HepG2 (cell line): Measurements from ENCODE around the gene C1orf141. TPM values are rescaled to one million over a fixed set of nuclear protein-coding genes. Genes with fewer than 3 reads are reported as not detected.

ENCODE experiments used
- ATAC-seq: fragments of 200-7000 bp; cut with Tn5 transposase; 3 replicates; pipeline ENCODE4 v1.9.1; 2020; ENCODE audit warnings: mild to moderate bottlenecking, moderate library complexity
- BruUV-seq: library from RNA; stranded (reverse); fragments of 400-500 nt; replicated peaks from 2 replicates; lab custom pipeline; 2021; lab: Mats Ljungman, UMichigan
- CTCF ChIA-PET: fragments of 300-600 bp; formaldehyde crosslinking; extraction: SDS; loops from one replicate; lab custom pipeline; 2021; ENCODE audit warnings: low total read pairs, inconsistent platforms, low intra/inter-chr PET ratio; lab: Yijun Ruan, JAX
- POLR2A ChIA-PET: fragments of 350-600 bp; sonication (Branson Sonifier 250); formaldehyde crosslinking; loops from one replicate; lab custom pipeline; 2020; ENCODE audit warnings: antibody characterized with exemption, inconsistent platforms; lab: Yijun Ruan, JAX
- DNase-seq: peaks from one replicate; pipeline ENCODE4 v3.0.0-alpha.2; 2015; ENCODE audit warnings: low spot score
- FAIRE-seq: peaks from 3 replicates; lab custom pipeline; 2011; peaks lifted over from hg19 to GRCh38; lab: Jason Lieb, UNC
- H2AFZ ChIP-seq: one replicate; pipeline ENCODE4 v1.6.1; 2011; ENCODE audit warnings: low read length, inconsistent platforms
- H3K27ac ChIP-seq: fragments of 300-600 bp; 3 replicates; pipeline ENCODE4 v1.8.0; 2011; ENCODE audit warnings: mixed run types, mild to moderate bottlenecking, mixed read lengths, low read length, inconsistent platforms; ENCODE audit not compliant: insufficient read depth; ENCODE audit errors: extremely low read length
- H3K27me3 ChIP-seq, 2 experiments: fragments of 200-600 bp in 1 of 2; 2 replicates in 1 of 2; 3 replicates in 1 of 2; pipeline versions ENCODE4 v1.6.0 to v1.8.0; 2011; ENCODE audit warnings: low read length in 2 of 2, mild to moderate bottlenecking in 2 of 2, moderate library complexity in 2 of 2, inconsistent platforms in 1 of 2; ENCODE audit not compliant: insufficient read depth in 2 of 2, control insufficient read depth in 1 of 2
- H3K36me3 ChIP-seq, 2 experiments: fragments of 200-600 bp in 1 of 2; replicated peaks in 1 of 2; 2 replicates in 1 of 2; 3 replicates in 1 of 2; pipeline versions ENCODE4 v1.5.1 to v1.8.0; 2011; ENCODE audit warnings: low read length in 2 of 2, inconsistent platforms in 1 of 2; ENCODE audit not compliant: insufficient read depth in 2 of 2, control insufficient read depth in 1 of 2
- H3K4me1 ChIP-seq: 2 replicates; pipeline ENCODE4 v1.5.1; 2012; ENCODE audit warnings: low read length, inconsistent platforms; ENCODE audit not compliant: insufficient read depth
- H3K4me2 ChIP-seq: 2 replicates; pipeline ENCODE4 v1.6.0; 2011; ENCODE audit warnings: low read depth, low read length, inconsistent platforms
- H3K4me3 ChIP-seq, 3 experiments: fragments of 200-600 bp in 1 of 3; sonication (generic), shearing (Covaris generic) in 1 of 3; replicated peaks in 1 of 3; 2 replicates each; pipeline ENCODE4 v1.5.1; 2011 to 2016; ENCODE audit warnings: low read length in 3 of 3, inconsistent platforms in 2 of 3, low read depth in 2 of 3, mild to moderate bottlenecking in 2 of 3, control low read depth in 1 of 3, mixed read lengths in 1 of 3; ENCODE audit not compliant: insufficient read depth in 1 of 3
- H3K79me2 ChIP-seq: one replicate; pipeline ENCODE4 v1.6.1; 2011; ENCODE audit warnings: low read length, inconsistent platforms; ENCODE audit not compliant: insufficient read depth
- H3K9ac ChIP-seq: 2 replicates; pipeline ENCODE4 v1.6.0; 2011; ENCODE audit warnings: mild to moderate bottlenecking, low read depth, low read length, inconsistent platforms; ENCODE audit not compliant: insufficient read depth
- H3K9me3 ChIP-seq: 2 replicates; pipeline ENCODE4 v1.5.1; 2012; ENCODE audit warnings: mild to moderate bottlenecking, low read length
- H4K20me1 ChIP-seq: 2 replicates; pipeline ENCODE4 v1.6.0; 2011; ENCODE audit warnings: inconsistent platforms, mild to moderate bottlenecking, low read length, moderate library complexity; ENCODE audit not compliant: insufficient read depth
- BCL6 ChIP-seq: IDR thresholded peaks from 2 replicates; pipeline ENCODE4 v1.6.1; 2016; ENCODE audit warnings: missing genetic modification reagents, missing compliant biosample characterization
- BCLAF1 ChIP-seq: fragments of 450-650 bp; IDR thresholded peaks from 2 replicates; pipeline ENCODE4 v1.6.1; 2017; ENCODE audit warnings: mild to moderate bottlenecking
- ELK4 ChIP-seq: sonication (generic); formaldehyde crosslinking; IDR thresholded peaks from 2 replicates; pipeline ENCODE4 v1.9.0; 2021; ENCODE audit warnings: missing genetic modification reagents, borderline replicate concordance
- FOXJ3 ChIP-seq: sonication (generic); formaldehyde crosslinking; IDR thresholded peaks from 2 replicates; pipeline ENCODE4 v1.4.0; 2020; ENCODE audit warnings: missing genetic modification reagents, mild to moderate bottlenecking, borderline replicate concordance
- GPBP1L1 ChIP-seq: sonication (generic); formaldehyde crosslinking; IDR thresholded peaks from 2 replicates; pipeline ENCODE4 v1.5.0; 2020; ENCODE audit warnings: mild to moderate bottlenecking, missing genetic modification reagents
- HES4 ChIP-seq: sonication (generic); formaldehyde crosslinking; IDR thresholded peaks from 2 replicates; pipeline ENCODE4 v1.9.0; 2021; ENCODE audit warnings: mild to moderate bottlenecking, missing genetic modification reagents, borderline replicate concordance
- REL ChIP-seq: sonication (generic); formaldehyde crosslinking; conservative IDR thresholded peaks from 2 replicates; pipeline ENCODE4 v1.8.0; 2022; ENCODE audit warnings: mild to moderate bottlenecking, missing genetic modification reagents, moderate library complexity
- RFXANK ChIP-seq: IDR thresholded peaks from 2 replicates; pipeline ENCODE4 v1.6.1; 2016
- TRIM24 ChIP-seq: sonication (generic); formaldehyde crosslinking; IDR thresholded peaks from 2 replicates; pipeline ENCODE4 v1.8.0; 2022; ENCODE audit warnings: mild to moderate bottlenecking, missing genetic modification reagents
- ZBTB14 ChIP-seq: sonication (generic); formaldehyde crosslinking; IDR thresholded peaks from 2 replicates; pipeline ENCODE4 v1.4.0; 2020; ENCODE audit warnings: missing genetic modification reagents
- ZFP62 ChIP-seq: sonication (generic); formaldehyde crosslinking; IDR thresholded peaks from 2 replicates; pipeline ENCODE4 v1.4.0; 2020; ENCODE audit warnings: missing genetic modification reagents
- ZNF414 ChIP-seq: sonication (generic); formaldehyde crosslinking; IDR thresholded peaks from 2 replicates; pipeline ENCODE4 v1.5.0; 2020; ENCODE audit warnings: missing genetic modification reagents
- ZNF580 ChIP-seq: IDR thresholded peaks from 2 replicates; pipeline ENCODE4 v1.6.1; 2016; ENCODE audit warnings: low read depth, borderline replicate concordance
- ZNF672 ChIP-seq: sonication (generic); formaldehyde crosslinking; IDR thresholded peaks from 2 replicates; pipeline ENCODE4 v1.8.1; 2022; ENCODE audit warnings: missing genetic modification reagents
- ZNF704 ChIP-seq: sonication (generic); formaldehyde crosslinking; IDR thresholded peaks from 2 replicates; pipeline ENCODE4 v1.8.1; 2023; ENCODE audit warnings: mild to moderate bottlenecking, inconsistent platforms, moderate library complexity, missing genetic modification reagents, borderline replicate concordance
- WGBS: methylation state at CpG from one replicate; pipeline ENCODE4 v1.1.6; 2017; ENCODE audit warnings: low lambda C conversion rate; 5-methylcytosine and 5-hydroxymethylcytosine counted together
- in situ Hi-C: cut with HindIII; loops from 2 replicates; pipeline ENCODE4 v1.10.0; 2017; ENCODE audit warnings: low pct_unique_long_range_greater_than_20kb; ENCODE audit not compliant: extremely low pct_ligation_motif_present
- intact Hi-C: fragments of 100-400 bp; cut with micrococcal nuclease; formaldehyde crosslinking; loops from one replicate; pipeline ENCODE4 v1.10.0; 2022; ENCODE audit not compliant: unreplicated experiment
- polyA plus RNA-seq, 8 experiments: library from polyadenylated mRNA; depleted of rRNA in 3 of 8; stranded (reverse) in 7 of 8; unstranded in 1 of 8; fragments of >200 nt; fragmentation: Illumina TruSeq in 4 of 8; extraction: Trizol in 4 of 8; gene quantifications; 2 replicates each; pipeline versions ENCODE4 v1.2.1 to v1.2.3, GENCODE V29; 2011 to 2016; ENCODE audit warnings: low read depth in 4 of 8, missing spikeins in 1 of 8, mixed read lengths in 1 of 8; ENCODE audit not compliant: insufficient read depth in 1 of 8
- total RNA-seq, 5 experiments: library from RNA; depleted of rRNA; stranded (reverse); fragments of >200 nt; fragmentation: Illumina TruSeq; extraction: Trizol; gene quantifications; 2 replicates each; pipeline ENCODE4 v1.2.3, GENCODE V29; 2016; ENCODE audit warnings: low read depth in 1 of 5

The C1orf141 gene
- total and polyA plus RNA-seq, 2 of the 13 experiments (the other 11 are each of a cell fraction or from before 2014, with no cell fraction given) = not detected

GRCh38 chr1:67058761-67059160, 76.0 kb downstream of the C1orf141 start:
- in situ Hi-C loops (loop anchor here (5.0 kb wide), 1 partner anchor 89 kb away; no protein-coding TSS in a partner anchor), intact Hi-C loops (no loop called here)
- H4K20me1 ChIP-seq = no peaks in the 10 kb centered on the region
- CTCF ChIA-PET = no interaction called here
- no peaks in the 10 kb centered on the region for H3K9me3 ChIP-seq
- no peak overlapping the region for H2AFZ ChIP-seq
- no peak for ATAC-seq
- no peaks in the 10 kb centered on the region for H3K36me3 ChIP-seq
- H3K4me3 ChIP-seq = no peak overlapping the region
- no peak for DNase-seq
- 17% methylated on average over 3 of the region's 3 CpGs for WGBS
- H3K27me3 ChIP-seq = no peaks in the 10 kb centered on the region
- H3K27ac ChIP-seq = no peak overlapping the region
- no TSS peak for BruUV-seq
- FAIRE-seq = no peak
- H3K9ac ChIP-seq = no peak overlapping the region
- peak overlapping the region; percentile 18; the same call in 1 of the 2 replicates for H3K4me2 ChIP-seq
- no peaks in the 10 kb centered on the region for H3K79me2 ChIP-seq
- POLR2A ChIA-PET = no interaction called here
- peaks cover 35% of the 10 kb centered on the region for H3K4me1 ChIP-seq
- TF ChIP-seq FOXJ3 (CRISPR knock-in tag) (no peak), TRIM24 (CRISPR knock-in tag) (no peak), REL (CRISPR knock-in tag) (no peak), ZFP62 (CRISPR knock-in tag) (no peak), BCL6 (no peak), ZNF414 (no peak), GPBP1L1 (CRISPR knock-in tag) (no peak), HES4 (no peak), RFXANK (no peak), ZNF704 (CRISPR knock-in tag) (no peak), ZNF580 (CRISPR knock-in tag) (no peak), ELK4 (CRISPR knock-in tag) (no peak), ZBTB14 (no peak), ZNF672 (CRISPR knock-in tag) (no peak), BCLAF1 (no peak)
